Raji (cell line): Measurements from ENCODE around the gene COL1A1.

Experiments used
- POLR2A ChIP-seq: IDR thresholded peaks from 2 replicates; pipeline ENCODE4 v1.6.1; 2011; ENCODE audit warnings: low read depth, low read length, control low read depth; ENCODE audit not compliant: insufficient read depth

Gene COL1A1

DNA sequence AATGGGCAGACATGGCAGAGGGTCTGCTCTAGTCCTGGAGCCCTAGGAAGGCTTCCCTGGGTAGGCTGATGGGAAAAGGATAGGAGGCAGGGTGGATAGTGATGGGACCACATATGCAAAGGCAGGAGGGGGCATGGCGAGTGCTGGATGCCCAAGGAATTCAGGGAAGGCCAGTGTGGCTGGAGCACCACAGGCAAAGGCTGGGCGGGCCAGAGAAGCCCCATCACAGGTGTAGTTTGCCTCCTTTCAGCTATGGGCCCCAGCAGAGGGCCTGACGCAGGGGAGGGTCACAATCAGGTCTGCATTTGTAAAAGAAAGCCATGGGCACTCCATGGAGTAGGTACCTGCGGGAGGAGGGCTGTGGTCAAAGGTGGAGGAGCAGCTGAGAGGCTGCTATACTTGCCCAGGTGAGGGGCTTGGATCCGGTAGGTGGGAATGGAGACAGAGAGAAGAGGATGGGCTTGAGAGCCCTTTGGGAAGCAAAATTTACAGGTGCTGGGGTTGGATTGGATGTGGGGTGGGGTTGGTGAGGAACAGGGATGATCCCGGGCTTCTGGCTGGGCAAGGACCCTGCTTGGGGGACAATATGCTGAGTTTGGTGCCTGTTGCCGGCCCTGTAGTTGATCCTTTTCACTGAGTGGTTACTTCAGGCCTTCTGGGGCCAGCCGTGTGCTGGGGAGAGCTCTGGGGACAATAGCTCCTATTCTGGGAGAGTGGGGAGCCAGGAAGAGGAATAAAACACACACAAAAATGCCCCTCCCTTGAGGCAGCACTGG lies 6.5 kb upstream of the COL1A1 start:
- TF ChIP-seq POLR2A = no peak

DNA sequence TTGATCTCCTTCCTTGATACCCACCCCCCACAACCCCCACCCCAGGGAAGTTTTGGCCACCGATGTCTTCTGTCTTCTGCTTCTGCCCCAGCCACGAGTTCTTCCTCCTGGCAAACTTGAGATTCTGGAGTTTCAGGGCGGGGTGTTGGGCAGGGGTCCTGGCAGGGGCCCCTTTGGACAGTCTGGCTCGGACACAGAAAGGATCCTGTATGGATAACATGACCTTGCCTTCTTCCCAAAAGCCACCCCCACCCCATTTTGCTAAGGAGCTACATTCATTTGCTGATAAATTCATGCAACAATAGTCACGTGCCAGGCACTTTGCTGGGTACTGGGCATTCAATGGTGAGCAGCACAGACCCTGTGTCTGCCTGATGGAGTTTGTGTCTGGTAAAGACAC lies 5.9 kb upstream of the COL1A1 start:
- TF ChIP-seq POLR2A = no peak

DNA sequence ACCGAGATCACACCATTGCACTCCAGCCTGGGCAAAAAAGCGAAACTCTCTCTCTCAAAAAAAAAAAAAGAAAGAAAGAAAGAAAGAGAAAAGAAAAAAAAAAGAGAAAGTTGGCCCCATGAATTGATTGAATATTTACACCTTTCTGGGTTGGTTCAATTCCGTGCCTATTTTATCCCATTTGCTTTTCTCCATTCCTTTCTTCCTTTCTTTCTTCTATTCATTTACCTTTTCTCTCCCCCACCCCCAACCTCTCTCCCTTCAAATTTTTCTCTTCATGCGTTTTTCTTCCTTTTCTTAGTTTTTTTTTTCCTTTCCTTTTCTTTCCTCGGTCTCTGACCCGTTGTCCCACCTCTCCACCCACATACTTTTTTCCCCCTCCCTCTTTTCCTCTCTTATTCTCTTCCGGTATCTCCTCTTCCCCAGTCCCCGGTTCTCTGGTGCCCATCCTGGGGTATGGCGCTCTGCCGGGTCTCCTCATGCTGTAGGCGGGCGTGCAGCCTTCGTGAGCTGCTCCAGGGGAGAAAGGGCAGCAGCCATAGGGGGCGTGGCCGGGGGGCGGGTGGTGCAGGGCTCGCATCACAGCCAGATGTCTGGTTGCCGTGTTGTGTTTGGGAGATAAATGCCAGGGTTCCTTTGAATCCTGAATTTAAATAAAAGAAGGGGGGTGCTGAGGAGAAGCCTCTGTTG lies 5.3 kb upstream of the COL1A1 start:
- no peak for TF ChIP-seq POLR2A

DNA sequence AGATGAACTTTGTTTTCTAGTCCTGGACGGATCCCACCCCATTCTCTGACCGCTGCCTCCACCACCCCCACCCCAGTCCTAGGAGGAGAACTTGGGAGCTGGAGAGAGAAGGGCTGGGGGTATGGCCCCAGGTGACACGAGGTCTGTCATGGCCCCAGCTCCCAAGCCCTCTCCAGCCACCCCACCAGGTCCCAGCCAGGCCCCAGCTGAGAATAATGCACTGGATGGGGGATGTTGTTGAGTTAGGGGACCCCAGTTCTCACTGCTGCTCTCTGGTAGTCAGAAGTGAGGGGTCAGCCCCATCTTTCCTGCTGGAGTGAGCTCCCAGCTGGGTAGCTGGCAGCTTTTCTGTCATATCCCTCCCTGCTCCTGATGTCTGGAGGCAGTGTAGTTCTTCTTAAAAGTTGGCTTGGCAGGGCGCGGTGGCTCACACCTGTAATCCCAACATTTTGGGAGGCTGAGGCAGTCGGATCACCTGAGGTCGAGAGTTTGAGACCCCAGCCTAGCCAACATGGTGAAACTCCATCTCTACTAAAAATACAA lies 4.6 kb upstream of the COL1A1 start:
- no peak for TF ChIP-seq POLR2A

DNA sequence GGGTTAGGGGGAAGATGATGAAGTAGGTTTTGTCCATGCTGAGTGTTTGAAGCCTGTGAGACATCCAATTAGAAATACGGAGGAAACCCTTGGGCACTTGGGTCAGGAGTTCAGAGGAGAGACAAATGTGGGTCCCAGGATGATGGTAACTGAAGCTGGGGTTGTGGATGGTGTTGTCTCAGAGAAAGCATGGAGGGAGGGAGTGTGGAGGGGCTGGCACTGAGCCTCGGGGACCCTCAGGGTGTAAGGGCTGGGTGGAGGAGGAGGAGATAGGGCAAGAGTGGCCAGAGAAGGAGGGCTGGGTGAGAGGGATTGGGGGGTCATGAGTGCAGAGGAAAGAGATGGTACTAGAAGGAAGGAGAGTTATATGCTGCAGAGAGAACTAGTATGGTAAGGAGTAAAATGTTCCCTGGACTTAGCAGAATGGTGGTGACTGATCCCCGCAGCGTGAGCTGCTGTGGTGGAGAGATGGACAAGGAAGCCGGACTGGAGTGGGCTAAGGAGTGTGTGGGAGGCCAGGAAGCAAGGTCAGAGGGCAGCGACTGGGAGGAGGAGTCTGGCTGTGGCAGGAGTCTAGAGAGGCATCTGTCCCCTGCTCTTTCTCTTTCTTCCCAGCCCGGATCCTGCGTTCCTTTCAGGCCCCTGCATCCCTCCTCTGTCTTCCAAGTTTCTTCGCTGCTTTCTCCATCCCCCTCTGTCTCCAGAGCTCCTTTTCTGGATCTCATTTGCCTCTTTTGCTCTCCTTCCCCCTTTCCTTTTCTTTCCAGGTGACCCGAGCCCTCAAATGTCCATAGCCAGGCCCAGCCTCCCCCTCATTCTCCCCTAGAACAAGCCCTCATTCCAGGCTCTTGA lies 3.9 kb upstream of the COL1A1 start:
- TF ChIP-seq POLR2A = no peak

DNA sequence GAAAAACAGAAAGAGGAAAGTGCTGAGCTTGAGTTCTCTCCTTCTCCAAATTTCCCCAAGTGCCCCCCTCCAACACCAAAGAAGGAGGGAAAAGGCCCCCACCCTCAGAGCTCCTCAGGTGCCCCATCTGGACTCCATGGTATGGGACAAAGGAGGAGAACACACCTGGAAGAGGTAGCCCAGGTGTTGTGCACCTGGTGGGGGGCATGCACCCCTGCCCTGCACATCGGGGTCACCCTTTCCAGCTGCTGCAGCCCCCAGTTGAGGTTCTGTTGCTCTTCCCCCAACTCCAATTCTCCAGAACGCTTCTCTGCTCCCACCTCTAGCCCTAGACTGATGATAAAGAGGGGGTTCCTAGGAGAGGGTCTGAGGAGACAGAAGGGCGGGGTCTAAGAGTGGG lies 3.0 kb upstream of the COL1A1 start:
- TF ChIP-seq POLR2A = no peak

DNA sequence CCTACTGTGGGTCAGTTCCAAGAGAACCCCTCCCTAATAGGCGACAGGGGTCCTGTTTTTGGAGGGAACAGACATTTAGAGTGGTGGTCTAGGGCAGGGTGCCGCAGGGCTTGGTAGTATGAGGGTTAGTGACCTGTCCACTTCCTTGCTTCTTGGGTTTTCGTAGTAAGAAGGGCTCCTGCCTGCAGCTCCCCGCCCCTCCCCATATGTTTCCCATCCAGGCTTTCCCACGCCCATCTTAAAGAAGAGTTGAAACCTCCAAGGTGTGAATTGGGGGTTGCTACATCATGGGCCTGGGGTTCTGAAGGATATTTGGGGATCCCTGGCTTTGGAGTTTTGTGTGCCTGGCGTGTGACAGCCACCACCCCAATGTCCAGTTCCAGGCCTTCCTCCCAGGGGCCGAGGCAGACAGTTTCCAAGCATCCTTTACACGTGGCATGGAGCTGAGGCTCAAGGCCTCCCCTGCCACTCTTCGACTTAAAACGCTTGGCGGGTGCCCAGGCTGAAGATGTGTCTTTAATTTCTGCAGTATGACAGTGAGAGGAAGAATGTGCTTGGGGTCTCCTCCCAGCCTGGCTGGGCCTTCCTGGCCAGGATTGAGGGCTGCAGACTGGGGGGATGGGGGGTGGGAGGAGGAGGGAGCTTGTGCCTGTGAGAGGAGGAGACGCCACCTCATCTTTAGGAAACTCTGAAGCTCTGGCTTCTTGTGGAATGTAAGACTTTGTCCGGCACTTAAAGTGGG lies 2.3 kb upstream of the COL1A1 start:
- no peak for TF ChIP-seq POLR2A

DNA sequence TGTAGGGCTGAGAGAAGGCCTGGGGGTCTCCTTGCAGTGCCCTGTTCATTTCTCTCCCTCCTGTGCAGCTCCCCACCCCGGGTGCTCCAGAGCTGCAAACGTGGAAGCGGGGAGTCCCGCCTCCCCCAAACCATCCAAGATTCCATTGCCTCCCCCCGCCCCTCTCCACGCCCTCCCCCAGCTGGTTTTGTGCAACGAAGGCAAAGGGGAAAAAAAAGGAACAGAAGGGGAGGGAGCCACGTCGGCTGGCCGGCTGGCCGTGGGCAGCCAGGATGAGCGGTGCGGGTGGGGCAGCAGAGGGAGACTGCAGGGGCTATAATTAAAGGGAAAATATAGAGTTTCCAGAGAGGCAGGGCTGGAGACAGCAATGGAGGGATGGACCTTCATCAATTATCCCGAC lies 1.7 kb upstream of the COL1A1 start:
- TF ChIP-seq POLR2A = no peak

DNA sequence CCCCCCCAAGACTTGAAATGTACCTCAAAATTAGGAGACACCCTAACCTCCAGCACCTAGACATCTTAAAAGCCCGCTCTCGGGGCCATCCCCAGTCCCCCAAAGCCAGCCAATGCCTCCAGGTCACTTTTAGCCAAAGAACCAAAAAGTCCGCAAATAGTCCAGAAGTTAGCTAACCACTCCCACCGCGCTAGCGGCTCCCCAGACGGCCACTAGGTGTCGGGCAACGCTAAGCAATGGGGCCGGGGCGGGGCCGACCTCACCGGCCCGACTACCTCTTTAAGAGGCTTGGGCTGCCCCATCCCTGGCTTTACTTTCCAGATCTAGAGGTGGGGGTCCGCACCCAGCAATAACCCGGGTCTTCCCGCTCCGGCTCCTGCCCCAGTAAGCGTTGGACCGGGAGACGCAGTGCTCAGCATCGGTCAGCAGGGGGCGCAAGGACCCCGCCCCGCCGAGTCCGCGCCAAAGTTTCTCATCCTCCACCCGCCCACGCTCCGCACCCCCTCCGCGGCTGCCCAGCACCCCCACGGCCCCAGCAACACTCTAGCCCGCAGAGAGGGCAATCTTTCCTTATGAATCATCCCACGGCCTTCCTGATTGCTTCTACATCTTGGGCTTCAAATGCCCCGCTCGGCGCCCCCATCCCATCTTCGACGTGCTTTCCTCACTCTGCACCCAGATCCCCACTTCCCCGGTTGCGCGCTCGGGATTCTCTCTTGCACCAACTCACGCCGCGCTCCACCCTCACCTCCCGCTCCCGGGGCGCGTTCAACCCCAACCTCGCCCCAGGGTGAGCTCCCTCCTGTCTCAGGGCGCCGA lies 765 bp downstream of the COL1A1 start:
- TF ChIP-seq POLR2A = no peak

DNA sequence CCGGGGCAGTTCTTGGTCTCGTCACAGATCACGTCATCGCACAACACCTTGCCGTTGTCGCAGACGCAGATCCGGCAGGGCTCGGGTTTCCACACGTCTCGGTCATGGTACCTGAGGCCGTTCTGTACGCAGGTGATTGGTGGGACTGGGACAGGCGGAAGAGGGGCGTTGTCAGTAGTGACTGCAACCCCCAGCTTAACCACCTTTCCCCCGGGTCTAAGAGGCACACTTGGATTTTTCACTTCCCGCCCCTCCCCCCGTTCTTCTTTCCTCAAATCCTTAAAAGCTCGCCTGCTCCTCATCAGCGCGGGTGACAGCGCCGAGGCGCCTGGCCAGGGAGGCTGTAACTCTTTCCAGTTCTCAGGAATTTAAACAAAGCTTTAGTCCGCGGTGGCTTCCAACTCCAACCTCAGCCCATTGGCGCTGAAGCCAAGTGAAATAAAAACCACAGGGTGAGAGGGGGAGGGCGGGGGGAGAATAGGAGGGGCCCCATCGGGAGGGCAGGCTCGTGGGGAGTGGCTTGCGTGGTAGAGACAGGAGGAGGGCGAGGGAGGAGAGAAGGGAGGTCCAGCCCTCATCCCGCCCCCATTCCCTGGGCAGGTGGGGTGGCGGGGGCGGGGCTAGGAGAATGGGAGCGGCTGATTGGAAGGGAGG lies 1.5 kb downstream of the COL1A1 start:
- TF ChIP-seq POLR2A = no peak

DNA sequence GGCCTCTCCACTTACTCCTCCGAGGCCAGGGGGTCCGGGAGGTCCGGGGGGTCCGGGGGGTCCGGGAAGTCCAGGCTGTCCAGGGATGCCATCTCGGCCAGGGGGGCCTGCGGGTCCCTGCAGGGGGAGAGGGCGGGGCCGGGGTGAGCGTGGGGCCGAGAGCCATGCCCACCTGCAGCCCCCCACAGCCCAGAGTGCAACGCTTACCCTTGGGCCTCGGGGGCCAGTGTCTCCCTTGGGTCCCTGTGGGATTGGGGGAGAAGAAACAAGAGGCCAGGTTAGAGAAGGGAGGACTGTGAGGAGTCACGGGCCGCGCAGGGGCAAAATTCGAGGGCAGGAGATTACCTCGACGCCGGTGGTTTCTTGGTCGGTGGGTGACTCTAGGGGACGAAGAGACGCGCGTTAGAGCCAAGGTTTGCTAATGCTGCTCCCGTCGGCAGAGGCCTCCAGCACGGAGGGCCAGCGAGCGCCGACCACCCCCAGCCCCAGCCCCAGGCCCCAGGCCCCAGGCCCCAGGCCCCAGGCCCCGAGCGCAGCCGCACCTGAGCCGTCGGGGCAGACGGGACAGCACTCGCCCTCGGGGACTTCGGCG lies 2.1 kb downstream of the COL1A1 start:
- no peak for TF ChIP-seq POLR2A

DNA sequence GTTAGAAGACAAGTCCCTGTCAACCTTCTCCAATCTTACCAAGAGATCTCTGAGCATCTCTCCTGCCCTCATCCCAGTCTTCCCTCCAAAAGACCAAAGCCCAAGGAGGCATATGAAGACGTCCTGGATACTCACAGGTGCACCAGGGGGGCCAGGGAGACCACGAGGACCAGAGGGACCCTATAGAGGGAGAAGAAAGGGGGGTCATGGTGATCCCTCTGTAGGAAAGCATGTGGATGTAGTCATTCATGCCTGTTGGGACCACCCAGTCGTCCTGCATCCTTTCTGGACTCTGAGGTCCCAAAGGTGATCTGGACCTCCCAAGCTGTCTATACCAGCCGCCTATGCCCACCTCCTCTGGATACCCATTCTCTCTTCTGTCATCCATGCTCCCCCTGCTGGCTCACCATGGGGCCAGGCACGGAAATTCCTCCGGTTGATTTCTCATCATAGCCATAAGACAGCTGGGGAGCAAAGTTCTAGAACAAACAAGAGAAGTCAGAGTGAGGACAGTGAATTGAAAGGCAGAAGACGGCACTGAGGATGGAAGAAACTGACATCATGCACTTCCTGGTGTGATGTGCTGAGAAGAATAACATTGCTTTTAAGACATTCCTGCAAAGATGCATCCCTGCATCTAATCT lies 3.3 kb downstream of the COL1A1 start:
- TF ChIP-seq POLR2A = no peak

DNA sequence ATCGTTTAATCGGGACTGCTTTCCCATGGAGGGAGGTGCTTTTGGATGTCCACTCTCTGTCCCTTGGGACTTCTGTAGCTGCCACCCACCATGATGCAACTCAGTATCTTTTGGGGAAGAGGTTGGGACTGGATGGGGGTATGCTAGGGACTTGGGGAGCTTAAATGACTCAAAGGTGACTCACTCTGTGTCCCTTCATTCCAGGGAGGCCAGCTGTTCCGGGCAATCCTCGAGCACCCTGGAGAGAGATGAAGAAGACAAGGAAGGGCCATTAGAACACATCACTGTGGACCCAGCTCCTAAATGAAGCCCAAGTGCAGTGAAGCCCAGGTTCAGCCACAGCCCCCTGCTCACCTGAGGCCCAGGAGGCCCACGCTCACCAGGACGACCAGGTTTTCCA lies 4.6 kb downstream of the COL1A1 start:
- TF ChIP-seq POLR2A = no peak
